Tibial nerve (tissue), 4 donors: ENCODE results near the gene DNMT3A. TPM values are rescaled to one million over a fixed set of nuclear protein-coding genes. Genes with fewer than 3 reads are reported as not detected.

ENCODE experiments used
- DNase-seq, 2 donors: peaks; one replicate each; pipeline ENCODE4 v3.0.0-alpha.2; 2019; ENCODE audit warnings: low spot score in 2 of 2
- H3K27ac ChIP-seq, 4 donors: fragments of 200-600 bp; sonication (generic) in 3 of 4; one replicate each; pipeline ENCODE4 v1.5.1; 2017 to 2019; ENCODE audit warnings: mild to moderate bottlenecking in 1 of 4
- H3K27me3 ChIP-seq, 2 donors: fragments of 200-600 bp; sonication (generic) in 1 of 2; one replicate each; pipeline versions ENCODE4 v1.5.1 to v1.6.0; 2017 to 2019
- H3K36me3 ChIP-seq, 3 donors: fragments of 200-600 bp; sonication (generic); one replicate each; pipeline ENCODE4 v1.5.1; 2018 to 2019
- H3K4me1 ChIP-seq, 4 donors: fragments of 200-600 bp; sonication (generic) in 3 of 4; one replicate each; pipeline ENCODE4 v1.5.1; 2017 to 2019
- H3K4me3 ChIP-seq, 4 donors: fragments of 200-600 bp; sonication (generic) in 3 of 4; one replicate each; pipeline ENCODE4 v1.5.1; 2017 to 2019; ENCODE audit warnings: mild to moderate bottlenecking in 1 of 4, moderate library complexity in 1 of 4
- H3K9me3 ChIP-seq, 4 donors: fragments of 200-600 bp; sonication (generic) in 3 of 4; one replicate each; pipeline ENCODE4 v1.5.1; 2017 to 2019
- EP300 ChIP-seq, 2 donors: sonication (generic); formaldehyde crosslinking; IDR thresholded peaks; one replicate each; pipeline ENCODE4 v1.6.1; 2017; ENCODE audit warnings: antibody characterized with exemption in 2 of 2, mild to moderate bottlenecking in 1 of 2
- POLR2A ChIP-seq, 2 donors: fragments of 450-650 bp; IDR thresholded peaks; one replicate each; pipeline ENCODE4 v1.6.1; 2017; ENCODE audit warnings: antibody characterized with exemption in 2 of 2, mild to moderate bottlenecking in 2 of 2, moderate library complexity in 2 of 2
- WGBS, 2 donors: methylation state at CpG; one replicate each; pipeline ENCODE4 v1.1.5; 2018; 5-methylcytosine and 5-hydroxymethylcytosine counted together
- total RNA-seq, 4 donors: library from RNA; depleted of rRNA; stranded (reverse); fragments of >200 nt; gene quantifications; one replicate each; pipeline ENCODE4 v1.1.0, GENCODE V29; 2016
- TF ChIP-seq, protein P1 (sequence below), 5 experiments: fragments of 200-600 bp in 3 of 5; fragments of 450-650 bp in 2 of 5; sonication (generic) in 3 of 5; IDR thresholded peaks; one replicate each; pipeline ENCODE4 v1.5.1; 2016 to 2019; ENCODE audit warnings: antibody characterized with exemption in 5 of 5, mild to moderate bottlenecking in 3 of 5, moderate library complexity in 2 of 5

Gene DNMT3A
- total RNA-seq, 4 donors from 2014 or later = 17.4 to 28.4 (median 25.0) TPM

DNA sequence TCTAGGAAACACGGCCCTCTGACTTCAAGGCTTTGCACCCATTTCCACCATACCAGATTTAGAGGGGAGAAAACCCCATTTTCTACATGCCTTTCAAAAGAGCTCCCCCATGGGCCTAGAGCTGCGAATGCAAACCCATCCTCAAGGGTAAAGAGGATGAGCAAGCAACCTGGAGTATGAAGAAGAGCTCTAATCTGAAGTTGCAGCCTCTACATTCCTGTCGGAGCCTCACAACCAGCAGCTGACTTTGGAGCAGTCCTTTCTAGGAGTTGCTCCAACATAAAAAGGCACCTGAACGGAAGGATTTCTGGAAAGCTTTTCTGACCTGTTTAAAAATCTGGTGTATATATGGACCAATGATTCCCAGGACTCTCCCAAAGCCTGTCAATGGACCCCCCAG, 91.9 kb downstream of the DNMT3A start:
- Histone ChIP-seq H3K27ac (peak overlapping the region in 1 of 4 donors; percentile 30), H3K4me3 (no peak overlapping the region), H3K4me1 (peaks cover 0 to 28% (median 13%) of the 10 kb centered on the region in 4 donors), H3K9me3 (no peaks in the 10 kb centered on the region), H3K27me3 (no peaks in the 10 kb centered on the region), H3K36me3 (peaks cover 0 to 45% (median 23%) of the 10 kb centered on the region in 3 donors)
- no peak for DNase-seq
- TF ChIP-seq, protein P1, sequence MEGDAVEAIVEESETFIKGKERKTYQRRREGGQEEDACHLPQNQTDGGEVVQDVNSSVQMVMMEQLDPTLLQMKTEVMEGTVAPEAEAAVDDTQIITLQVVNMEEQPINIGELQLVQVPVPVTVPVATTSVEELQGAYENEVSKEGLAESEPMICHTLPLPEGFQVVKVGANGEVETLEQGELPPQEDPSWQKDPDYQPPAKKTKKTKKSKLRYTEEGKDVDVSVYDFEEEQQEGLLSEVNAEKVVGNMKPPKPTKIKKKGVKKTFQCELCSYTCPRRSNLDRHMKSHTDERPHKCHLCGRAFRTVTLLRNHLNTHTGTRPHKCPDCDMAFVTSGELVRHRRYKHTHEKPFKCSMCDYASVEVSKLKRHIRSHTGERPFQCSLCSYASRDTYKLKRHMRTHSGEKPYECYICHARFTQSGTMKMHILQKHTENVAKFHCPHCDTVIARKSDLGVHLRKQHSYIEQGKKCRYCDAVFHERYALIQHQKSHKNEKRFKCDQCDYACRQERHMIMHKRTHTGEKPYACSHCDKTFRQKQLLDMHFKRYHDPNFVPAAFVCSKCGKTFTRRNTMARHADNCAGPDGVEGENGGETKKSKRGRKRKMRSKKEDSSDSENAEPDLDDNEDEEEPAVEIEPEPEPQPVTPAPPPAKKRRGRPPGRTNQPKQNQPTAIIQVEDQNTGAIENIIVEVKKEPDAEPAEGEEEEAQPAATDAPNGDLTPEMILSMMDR (IDR thresholded peaks at IDR 0.05) = no peak
- no peak for TF ChIP-seq POLR2A (IDR thresholded peaks at IDR 0.05)
- TF ChIP-seq EP300 (IDR thresholded peaks at IDR 0.05) = no peak
- 92% methylated on average over 4 of the region's 4 CpGs for WGBS, 2 donors

DNA sequence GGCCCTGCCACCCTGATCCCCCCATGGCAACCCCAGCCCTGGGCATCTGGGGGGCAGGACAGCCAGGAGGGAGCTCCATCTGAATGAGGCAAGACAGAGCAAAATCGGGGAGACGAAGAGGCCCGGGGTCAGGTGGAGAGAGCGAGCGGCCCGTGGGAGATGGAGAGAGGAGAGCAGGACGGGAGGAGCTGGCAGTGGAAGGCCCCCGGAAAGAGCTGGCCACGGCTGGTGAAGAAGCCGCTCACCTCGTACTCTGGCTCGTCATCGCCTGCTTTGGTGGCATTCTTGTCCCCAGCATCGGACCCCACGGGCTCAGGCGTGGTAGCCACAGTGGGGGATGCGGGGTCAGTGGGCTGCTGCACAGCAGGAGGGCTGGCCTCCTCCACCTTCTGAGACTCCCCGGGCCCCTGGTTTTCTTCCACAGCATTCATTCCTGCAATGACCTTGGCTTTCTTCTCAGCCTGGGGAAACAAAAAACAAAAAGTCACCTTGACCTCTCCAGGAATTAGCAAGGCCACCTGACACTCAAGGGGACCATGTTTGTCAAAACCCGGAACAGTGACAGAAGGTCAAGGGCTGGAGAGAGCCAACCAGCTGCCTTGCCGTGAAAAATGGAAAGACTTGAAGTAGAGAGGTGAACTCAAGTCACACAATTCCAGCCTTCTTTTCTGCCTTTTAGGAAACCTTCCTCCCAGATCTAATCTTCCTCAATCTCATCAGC, 93.8 kb downstream of the DNMT3A start:
- no peak overlapping the region for H3K27ac ChIP-seq

DNA sequence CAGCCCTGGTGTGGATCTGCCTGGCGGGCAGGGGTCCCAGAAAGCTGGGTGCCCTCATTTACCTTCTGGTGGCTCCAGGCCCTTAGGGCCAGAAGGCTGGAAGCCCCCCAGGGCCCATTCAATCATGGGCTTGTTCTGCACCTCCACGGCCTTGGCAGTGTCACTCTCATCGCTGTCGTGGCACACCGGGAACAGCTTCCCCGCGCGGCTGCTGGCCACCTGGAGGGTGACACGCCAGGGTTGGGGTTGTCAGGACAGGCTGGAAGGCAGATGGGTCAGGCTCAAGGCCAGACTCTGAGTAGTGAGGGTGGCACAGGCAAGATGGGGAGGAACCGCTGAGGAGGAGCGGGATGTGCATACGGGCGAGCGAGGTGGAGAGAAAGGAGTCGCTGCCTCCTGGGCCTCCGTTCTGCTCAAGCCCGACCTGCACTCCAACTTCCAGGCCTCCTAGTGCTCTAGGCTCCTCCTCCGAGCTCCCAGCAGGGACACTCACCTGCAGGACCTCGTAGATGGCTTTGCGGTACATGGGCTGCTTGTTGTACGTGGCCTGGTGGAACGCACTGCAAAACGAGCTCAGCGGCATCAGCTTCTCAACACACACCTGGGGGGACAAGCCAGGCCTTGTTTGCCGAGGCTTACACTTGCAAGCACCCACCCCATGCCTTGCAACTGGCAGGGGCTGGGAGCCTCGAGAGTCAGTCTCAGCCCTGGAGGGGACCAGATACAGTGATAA, 95.0 kb downstream of the DNMT3A start:
- H3K36me3 ChIP-seq = peaks cover 3 to 69% (median 37%) of the 10 kb centered on the region in 3 donors
- H3K27ac ChIP-seq = no peak overlapping the region
- H3K27me3 ChIP-seq = no peaks in the 10 kb centered on the region
- WGBS, 2 donors = 92 to 94% methylated on average over 25 to 26 of the region's 26 CpGs
- no peak for DNase-seq
- H3K9me3 ChIP-seq = no peaks in the 10 kb centered on the region
- H3K4me3 ChIP-seq = no peak overlapping the region
- TF ChIP-seq, protein P1 (IDR thresholded peaks at IDR 0.05) = no peak
- no peak for TF ChIP-seq EP300 (IDR thresholded peaks at IDR 0.05)
- no peak for TF ChIP-seq POLR2A (IDR thresholded peaks at IDR 0.05)
- H3K4me1 ChIP-seq = peaks cover 0 to 14% (median 10%) of the 10 kb centered on the region in 4 donors

More for the DNA sequence above, 93.8 kb downstream of the DNMT3A start:
- DNase-seq = no peak
- Histone ChIP-seq H3K27me3 (no peaks in the 10 kb centered on the region), H3K4me1 (peaks cover 0 to 21% (median 13%) of the 10 kb centered on the region in 4 donors), H3K9me3 (no peaks in the 10 kb centered on the region), H3K36me3 (peaks cover 3 to 57% (median 37%) of the 10 kb centered on the region in 3 donors), H3K4me3 (no peak overlapping the region)
- no peak for TF ChIP-seq POLR2A (IDR thresholded peaks at IDR 0.05)
- TF ChIP-seq, protein P1 (IDR thresholded peaks at IDR 0.05) = no peak
- no peak for TF ChIP-seq EP300 (IDR thresholded peaks at IDR 0.05)
- 89 to 91% methylated on average over 20 of the region's 20 CpGs for WGBS, 2 donors

DNA sequence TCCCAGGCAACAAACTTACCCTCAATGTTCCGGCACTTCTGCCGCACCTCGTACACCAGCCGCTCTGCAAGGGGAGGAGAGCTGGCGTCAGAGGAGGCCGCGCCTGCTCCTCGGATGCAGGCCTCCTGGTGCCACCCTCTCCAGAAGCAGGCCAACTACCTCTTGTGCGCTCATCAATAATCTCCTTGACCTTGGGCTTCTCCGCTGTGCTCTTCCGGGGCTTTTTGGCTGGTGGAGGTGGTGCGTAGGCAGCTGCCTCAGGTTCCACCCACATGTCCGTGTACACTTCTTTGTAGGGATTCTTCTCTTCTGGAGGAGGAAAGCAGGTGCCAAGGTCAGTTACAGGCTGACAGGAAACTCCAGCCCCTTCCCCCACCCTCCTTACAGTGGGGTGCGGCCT, 95.7 kb downstream of the DNMT3A start:
- Histone ChIP-seq H3K36me3 (peaks cover 3 to 76% (median 39%) of the 10 kb centered on the region in 3 donors), H3K27ac (no peak overlapping the region), H3K9me3 (no peaks in the 10 kb centered on the region), H3K27me3 (no peaks in the 10 kb centered on the region), H3K4me3 (no peak overlapping the region), H3K4me1 (peaks cover 0 to 6% (median 3%) of the 10 kb centered on the region in 4 donors)
- DNase-seq = no peak
- no peak for TF ChIP-seq POLR2A (IDR thresholded peaks at IDR 0.05)
- TF ChIP-seq, protein P1 (IDR thresholded peaks at IDR 0.05) = no peak
- no peak for TF ChIP-seq EP300 (IDR thresholded peaks at IDR 0.05)
- WGBS, 2 donors = 91 to 95% methylated on average over 14 of the region's 14 CpGs

DNA sequence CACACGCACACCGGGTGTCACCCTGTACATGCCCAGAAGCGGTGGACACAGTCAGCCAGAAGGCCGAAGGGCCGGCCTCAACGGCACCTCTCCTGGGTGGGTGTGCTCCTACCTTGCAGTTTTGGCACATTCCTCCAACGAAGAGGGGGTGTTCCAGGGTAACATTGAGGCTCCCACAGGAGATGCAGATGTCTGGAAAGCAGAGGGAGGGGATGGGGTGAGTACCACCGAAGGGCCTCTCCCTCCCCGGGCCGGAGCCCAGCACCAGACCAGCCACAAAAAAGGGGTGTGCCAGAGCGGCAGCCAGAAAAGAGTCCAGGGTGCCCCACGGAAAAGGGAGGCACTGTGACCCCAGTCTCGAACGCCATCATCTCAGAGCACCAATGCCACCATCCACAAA, 96.6 kb downstream of the DNMT3A start:
- Histone ChIP-seq H3K9me3 (no peaks in the 10 kb centered on the region), H3K36me3 (peaks cover 3 to 85% (median 46%) of the 10 kb centered on the region in 3 donors), H3K27me3 (no peaks in the 10 kb centered on the region), H3K4me1 (no peaks in the 10 kb centered on the region), H3K27ac (no peak overlapping the region), H3K4me3 (no peak overlapping the region)
- TF ChIP-seq, protein P1 (IDR thresholded peaks at IDR 0.05) = no peak
- TF ChIP-seq POLR2A (IDR thresholded peaks at IDR 0.05) (no peak), EP300 (IDR thresholded peaks at IDR 0.05) (no peak)
- WGBS, 2 donors = 87 to 91% methylated on average over 14 of the region's 14 CpGs
- no peak for DNase-seq
